ENCODE results near the gene ENTPD2.
"Not testable (repeated sequence)": the region's sequence is repeated elsewhere in the genome, so short reads cannot be mapped to it uniquely, and the experiment has no call there.

Gene ENTPD2

DNA sequence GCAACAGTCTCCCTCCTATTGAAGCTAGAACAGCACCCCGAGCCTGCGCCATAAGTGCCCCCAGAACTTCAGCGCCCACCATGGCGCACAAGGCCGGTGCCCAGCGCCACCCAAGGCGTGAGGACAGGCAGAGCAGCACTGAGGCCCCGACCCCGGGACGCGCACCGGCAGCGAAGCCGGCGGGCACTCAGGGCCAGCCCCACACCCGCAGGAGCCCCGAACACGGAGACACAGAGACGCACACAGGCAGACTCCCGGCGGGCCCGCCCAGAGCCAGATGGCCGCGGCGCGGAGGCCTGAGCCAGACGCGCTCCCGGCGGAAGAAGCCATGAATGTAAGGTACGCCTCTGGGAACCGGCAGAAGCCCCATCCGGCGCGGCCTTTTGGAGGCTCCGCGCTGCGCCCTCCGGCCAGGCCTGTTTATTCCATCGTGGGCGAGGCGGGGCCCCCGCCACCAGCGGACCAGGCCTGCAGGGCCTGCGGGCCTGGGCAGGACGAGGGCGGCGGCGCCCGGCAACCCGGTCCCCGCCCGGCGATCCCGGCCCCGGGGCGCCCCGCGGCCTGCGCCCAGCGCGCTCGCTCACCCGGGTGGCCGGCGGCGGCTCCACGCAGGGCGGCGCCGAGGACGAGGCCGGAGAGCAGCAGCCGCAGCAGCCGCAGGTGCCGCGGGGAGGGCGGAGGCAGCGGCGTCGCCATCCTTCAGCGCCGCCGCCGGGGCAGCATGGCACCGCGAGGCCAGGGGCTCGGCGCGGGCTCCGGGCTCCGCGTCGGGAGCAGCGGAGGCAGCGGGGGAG lies 8.4 kb downstream of the ENTPD2 start:
- no peak for DNase-seq (ENCODE audit: low read depth)

DNA sequence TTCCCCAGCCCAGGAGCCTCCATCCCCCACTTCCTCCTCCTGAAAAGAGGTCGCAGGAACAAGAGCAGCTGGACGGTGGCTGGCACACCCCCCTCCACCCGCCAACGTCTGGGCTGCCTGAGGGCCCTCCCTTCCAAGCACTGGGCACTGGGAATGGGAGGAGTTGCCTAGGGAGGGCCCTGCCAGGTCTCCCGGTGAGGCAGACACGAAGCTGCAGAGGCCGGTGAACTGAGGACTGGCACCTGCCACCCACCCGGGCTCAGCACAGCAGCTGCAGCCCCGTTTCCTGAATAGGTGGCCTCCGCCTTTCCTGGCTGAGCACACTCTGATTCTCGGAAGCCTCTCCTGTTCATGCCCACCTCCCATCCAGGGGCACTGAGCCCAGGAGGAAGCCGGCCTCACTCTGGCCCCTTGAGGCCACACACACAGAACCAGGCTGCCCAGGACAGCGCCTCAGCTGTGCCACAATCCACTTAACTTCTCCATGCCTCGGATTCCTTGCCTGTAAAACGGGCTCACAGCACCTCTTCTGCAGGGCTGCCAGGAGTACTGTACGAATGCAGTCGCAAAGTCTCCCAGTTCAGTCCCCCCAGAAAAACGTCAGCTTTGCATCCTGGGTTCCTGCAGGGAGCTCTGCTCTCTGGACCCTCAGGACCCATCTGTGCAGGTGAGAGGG lies 9.2 kb downstream of the ENTPD2 start:
- no peak for DNase-seq (ENCODE audit: low read depth)

DNA sequence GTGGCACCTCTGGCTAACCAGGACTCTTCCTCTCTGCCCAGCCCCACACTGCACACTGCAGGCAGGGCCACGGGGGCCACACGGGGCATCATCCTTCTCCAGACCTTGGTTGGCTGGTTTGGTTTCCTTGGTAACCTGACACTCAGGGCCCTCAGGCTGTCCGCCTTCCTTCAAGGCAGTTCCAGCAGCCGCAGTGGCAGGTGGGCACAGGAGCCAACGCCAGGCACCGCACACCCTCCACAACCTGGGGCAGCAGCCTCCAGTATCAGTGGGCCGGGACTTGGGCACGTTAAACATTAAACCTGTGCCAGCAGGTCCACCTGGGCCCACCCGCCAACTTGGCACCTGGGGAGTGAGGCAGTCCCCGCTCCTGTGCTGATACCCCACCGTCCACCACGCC lies 9.8 kb downstream of the ENTPD2 start:
- DNase-seq (ENCODE audit: low read depth), result no peak

DNA sequence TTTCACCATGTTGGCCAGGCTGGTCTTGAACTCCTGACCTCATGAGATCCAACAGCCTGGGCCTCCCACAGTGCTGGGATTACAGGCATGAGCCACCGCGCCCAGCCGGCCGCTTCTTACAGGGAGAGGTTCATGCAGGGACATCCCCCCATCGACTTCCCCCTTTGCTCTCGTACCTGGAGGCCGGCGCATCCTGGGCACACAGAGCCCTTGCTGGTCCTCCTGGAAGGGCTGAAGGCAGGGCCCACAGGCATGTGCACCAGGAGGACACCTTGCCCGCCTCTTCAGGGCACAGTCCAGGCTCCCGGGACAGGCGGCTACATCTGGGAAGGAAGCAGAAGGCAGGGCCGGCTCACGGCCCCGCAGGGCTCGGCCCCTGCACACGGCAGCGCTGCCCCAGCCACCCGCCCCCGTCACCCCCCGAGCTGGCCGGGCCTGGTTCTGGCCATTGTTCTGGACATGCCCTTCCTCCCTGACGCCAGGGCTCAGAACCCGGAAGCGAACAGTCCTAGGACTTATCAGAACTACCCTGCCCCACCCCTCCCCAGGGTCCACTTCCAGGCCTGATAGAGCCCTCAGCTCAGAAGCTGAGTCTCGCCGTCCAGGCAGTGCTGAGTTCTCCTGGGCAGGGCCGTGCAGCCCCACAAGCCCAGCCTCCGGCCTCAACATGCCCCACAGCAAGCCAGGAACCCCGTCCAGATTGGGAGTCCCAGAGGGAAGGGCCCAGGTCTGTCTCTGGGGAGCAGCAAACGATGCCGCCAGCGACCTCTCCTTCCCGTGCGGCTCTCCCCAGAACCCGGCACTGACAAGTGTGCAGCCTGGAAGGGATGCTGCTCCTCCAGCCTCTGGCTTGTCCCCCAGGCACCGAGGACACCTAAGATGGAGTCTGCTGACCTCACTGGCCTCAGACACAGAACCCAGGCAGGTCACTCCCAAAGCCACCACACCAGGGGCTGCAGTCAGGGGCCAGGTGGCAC lies 10.8 kb downstream of the ENTPD2 start:
- DNase-seq (ENCODE audit: low read depth), result no peak

DNA sequence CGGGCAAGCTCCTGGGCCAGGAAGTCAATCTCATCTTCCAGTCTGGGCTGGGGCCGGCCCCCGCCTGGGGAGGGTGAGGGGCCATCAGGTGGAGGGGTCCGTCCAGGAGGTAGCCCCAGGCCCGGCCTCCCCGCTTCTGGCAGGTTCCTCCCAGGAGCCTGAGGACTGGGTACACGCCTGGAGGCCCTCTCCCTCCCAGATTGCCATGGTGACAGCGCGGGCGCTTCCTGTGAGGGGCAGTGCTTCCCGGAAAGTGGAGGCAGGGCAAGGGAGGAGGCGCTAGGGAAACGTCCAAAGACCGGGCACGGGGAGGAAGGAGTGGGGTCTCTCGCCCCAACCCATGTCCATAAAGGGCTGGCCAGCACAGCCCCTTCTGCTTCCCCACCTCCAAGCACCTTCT lies 12.7 kb downstream of the ENTPD2 start:
- DNase-seq (ENCODE audit: low read depth), result no peak

DNA sequence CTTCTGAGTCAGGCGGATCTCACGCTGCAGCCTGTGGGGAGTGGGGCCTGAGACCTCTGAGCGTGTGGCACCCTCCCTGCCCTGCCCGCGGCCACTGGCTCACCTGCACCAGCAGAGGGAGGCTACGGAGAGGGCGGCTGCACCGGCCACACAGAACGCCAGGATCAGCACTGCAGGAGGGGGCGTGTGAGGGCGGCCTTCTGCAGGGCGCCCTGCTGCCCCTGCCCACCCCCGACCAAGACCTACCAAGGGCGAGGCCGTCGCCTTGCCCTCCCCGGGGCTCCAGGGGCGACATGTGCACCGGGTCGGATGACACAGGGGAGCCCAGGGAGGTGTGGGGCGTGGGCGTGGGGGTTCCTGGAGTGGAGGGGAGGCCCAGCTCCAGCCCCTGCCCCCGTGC lies 13.3 kb downstream of the ENTPD2 start:
- no peak for DNase-seq (ENCODE audit: low read depth)

DNA sequence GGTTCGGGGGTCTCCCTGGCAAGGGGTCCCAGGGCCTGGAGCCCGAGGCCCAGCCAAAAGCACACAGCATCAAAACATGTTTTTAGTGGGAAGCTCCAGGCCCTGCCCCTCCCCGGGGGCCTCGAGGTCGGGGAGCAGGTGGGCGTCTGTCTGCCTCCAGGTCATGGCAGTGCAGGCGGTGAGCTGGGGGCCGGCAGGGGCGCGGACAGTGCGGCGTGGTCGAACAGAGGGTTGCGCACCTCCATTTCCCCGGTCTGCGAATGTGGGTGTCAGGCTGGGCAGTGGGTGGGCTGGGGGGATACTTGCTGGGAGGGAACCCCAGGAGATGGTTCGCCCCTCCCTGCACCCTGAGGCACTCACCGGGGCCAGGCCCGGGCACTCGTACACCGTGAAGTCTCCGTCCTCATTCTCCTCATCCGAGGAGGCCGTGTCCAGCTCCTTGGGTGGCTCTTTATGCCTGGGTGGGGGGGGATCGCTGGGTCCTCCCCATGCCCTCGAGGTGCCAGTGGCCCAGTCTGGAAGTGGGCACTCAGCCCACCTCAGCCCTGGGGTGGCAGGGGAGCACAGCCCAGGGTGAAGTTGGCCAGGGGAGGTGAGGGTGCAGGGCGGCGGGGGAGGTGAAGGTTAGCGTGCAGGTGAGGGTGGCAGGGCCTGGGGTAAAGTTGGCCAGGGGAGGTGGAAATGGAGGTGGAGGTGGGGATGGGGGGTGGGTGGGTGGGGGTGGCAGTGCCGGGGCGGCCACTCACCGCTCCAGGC lies 14.1 kb downstream of the ENTPD2 start:
- no peak for DNase-seq (ENCODE audit: low read depth)

DNA sequence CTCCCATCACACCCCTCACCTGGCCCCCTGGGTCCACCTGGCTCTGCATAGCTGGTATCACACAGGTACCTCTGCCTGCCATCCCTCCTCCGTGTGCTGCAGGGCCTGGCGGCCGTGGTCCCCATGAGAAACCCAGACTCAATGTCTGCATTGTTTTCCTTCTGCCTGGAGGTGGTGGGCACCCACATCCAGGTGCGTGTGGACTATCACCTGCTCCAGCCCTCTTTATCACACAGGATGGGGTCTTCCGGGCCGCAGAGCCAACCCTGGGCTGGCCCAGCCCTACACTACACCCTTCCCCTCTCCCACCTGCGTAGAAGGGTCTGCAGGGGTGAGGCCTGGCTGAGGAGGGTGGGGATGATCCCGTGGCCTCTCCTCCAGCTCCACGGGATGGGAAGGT lies 14.9 kb downstream of the ENTPD2 start:
- DNase-seq (ENCODE audit: low read depth), result no peak

DNA sequence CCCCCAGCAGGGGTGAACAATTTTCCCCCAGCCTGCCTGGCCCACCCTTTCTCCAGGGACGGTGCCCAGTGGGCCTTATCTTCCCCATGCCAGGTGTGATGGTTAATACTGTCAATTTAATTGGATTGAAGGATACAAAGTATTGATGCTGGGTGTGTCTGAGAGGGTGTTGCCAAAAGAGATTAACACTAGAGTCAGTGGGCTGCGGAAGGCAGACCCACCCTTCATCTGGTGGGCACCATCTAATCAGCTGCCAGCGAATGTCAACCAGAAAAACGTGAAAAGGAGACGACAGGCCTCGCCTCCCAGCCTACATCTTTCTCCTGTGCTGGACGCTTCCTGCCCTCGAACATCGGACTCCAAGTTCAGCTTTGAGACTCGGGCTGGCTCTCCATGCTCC lies 16.4 kb downstream of the ENTPD2 start:
- DNase-seq (ENCODE audit: low read depth), result no peak

DNA sequence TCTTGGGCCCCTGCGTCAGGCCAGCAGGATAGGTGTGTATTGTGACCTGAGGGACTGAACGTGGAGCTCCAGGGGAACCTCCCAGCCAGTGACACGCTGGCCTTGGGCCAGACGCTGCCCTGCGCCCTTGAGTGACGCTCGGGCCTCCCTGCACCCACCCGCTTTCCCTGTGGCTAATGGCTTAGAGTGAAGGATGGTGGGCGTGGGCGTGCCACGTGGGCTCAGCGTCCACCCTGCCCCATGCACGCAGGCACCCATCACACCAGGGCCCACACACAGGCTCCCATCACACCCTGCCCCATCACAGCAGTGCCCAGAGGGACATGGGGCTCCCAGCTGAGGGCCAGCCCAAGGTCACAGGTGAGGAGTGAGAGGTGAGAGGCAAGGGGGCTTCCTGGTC lies 16.8 kb downstream of the ENTPD2 start:
- no peak for DNase-seq (ENCODE audit: low read depth)

DNA sequence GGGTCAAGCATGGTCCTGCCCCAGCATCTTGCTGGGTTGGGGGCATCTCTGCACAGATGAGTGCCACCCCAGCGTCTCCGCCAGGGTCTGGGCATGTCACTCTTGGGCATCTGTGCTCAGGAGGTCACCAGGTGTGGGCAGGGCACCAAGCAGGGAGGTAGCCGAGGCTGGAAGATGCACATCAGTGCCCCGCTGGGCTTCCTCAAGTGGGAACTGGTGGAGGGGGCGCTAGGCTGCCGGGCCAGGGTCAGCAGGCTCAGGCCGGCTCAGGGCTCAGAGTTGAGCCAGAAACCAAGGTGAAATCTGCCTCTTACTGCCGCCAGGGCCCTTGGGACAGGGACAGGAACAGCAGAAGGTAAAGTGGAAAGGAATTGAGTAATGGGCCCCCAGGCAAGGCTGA lies 17.9 kb downstream of the ENTPD2 start:
- no peak for DNase-seq (ENCODE audit: low read depth)

DNA sequence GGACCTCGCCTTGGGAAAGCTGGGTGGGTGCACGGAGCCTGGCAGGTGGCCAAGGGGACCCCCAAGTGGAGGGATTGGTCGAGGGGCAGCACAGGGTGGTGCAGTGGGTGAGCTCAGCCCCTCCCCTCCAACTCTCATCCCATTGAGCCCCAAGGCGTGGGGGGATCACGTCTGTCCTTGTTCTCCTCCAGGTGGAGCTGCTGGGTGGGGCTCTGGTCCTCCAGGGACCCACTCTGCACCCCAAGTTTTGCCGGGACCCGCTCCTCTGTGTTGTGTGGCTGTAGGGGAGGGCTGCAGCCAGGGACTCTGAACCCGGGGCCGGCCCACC lies 18.4 kb downstream of the ENTPD2 start:
- no peak for DNase-seq (ENCODE audit: low read depth)

DNA sequence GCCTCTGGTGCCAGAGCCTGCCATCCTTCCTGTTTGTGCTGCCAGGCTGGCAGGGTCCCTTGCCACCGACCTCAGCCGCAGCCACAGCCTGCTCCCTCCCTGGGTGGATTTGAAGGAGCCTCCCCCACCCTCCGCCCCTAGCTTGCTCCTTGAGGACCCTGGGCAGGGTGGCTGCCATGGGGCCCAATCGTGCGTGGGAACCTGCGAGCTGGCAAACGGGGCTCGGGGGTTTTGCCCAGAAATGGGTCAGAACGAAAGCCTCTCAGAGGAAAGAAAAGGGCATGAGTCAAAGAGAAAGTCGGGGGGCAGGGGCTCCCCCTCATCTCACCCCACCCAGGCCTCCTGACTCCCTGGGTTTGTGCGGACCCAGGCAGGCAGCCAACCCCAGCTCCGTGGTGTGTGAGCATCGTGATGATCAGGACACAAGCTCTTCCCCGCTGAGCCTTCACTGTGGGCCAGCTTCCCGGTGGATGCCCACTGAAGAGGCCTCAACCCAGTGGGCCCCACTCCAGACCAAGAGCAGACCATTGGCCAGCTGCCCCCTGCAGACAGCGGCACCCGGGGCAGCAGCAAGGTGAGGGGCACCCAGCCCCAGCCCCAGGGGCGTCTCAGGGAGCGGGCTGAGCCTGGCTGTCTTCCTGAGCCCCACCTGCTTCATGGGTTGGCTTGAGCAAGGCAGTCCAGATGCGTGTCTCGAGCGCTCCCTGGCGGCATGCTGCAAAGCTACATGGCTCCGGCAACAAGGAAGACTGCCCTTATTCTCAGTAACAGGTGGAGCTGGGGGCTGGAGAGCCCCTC lies 19.0 kb downstream of the ENTPD2 start:
- DNase-seq (ENCODE audit: low read depth), result no peak

DNA sequence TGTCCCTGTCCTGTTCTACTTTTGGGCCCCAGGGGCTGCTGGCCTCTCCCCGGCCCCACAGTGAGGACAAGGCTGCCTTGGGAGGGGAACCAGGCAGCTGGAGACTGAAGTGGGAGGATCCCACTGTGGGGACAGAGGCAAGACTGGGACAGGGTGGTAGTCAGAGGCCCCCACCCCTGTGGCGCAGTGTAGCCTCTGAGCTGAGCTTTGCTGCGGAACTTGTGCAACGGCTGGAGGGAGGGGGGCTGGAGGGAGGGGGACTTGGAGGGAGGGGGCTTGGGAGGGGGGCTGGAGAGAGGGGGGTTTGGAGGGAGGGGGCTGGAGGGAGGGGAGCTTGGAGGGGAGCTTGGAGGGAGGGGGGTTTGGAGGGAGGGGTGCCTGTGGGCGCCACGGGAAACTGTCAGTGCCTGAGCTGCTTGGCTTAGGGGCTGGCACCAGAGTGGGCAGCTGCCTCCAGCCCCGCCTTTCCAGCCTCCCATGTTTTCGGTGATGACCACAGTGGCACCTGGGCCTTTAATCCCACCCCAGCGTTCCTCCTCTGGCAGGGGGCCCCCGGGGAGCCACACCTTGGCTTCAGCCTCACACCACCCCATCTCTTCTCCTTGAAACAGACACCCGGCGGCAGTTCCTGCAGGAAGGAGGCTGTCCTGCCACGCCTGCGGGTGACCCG lies 19.7 kb downstream of the ENTPD2 start:
- DNase-seq (ENCODE audit: low read depth), result no peak

DNA sequence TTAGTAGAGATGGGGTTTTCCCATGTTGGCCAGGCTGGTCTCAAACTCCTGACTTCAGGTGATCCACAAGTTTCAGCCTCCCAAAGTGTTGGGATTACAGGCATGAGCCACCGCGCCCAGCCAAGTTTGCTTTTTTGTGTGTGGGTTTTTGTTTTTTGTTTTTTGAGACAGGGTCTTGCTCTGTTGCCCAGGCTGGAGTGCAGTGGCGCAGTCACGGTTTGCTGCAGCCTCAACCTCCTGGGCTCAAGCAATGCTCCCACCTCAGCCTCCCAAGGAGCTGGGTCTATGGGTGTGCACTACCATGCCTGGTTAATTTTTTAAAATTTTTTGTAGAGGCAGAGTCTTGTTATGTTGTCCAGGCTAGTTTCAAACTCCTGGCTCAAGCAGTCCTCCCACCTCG lies 20.4 kb downstream of the ENTPD2 start:
- DNase-seq (ENCODE audit: low read depth), result not testable (repeated sequence)

DNA sequence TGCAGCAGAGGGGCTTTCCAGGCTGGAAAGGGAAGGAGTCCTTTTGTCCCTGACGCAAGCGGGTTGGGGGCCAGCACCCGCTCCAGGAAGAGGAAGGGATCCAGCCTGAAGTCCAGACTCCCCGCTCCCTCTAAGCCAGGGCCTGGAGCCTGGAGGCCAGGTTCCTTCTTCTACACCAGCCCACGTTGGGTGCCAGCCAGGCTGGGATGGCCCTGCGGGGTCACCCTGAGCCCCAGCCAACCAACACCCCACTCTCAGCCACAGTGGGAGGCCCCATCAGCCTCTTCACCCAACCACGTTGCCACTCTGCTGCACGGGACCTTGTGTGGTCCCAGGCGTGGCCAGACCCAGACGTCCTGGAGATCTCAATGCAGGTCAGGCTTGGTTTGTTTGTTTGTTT lies 21.0 kb downstream of the ENTPD2 start:
- no peak for DNase-seq (ENCODE audit: low read depth)

DNA sequence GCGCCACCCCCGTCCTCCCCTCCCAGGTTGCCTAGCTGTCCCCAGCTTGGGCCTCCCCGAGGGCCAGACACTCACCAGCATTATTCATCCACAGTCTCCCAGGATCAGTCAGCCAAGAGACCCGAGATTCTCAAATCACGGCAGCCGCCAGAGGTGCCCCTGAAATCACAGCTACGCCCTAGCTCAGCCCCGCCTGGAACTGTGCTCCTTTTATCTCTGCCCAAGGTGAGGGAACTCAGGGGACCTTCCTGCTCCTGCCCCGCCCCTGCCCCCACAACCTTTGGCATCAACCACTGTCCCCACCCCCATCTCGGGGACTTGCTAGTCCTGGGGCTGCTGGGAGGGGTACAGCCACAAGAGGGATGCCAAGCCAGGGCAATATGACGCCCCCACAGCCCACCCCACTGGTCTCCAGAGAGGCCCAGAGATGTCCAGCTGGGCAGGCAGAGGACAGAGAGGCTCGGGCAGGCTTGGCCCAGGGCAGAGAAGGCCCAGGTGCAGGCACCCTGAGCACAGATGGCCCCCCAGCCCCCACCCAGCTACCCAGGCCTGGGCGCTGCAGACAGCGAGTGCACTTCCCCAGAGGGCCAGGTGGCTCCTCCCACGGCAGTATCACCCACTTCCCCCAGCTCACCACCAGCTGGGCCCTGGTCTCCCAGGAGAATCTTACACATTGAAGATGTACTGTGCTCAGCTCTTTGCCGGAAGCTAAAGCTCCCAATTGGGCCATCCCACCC lies 21.8 kb downstream of the ENTPD2 start, which contains the start of gene FUT7:
Gene FUT7 (minus strand): TSS at position 185 of the 737 bp plus-strand sequence. CDS start 97 bp downstream, at position 88.
- no peak for DNase-seq (ENCODE audit: low read depth)

DNA sequence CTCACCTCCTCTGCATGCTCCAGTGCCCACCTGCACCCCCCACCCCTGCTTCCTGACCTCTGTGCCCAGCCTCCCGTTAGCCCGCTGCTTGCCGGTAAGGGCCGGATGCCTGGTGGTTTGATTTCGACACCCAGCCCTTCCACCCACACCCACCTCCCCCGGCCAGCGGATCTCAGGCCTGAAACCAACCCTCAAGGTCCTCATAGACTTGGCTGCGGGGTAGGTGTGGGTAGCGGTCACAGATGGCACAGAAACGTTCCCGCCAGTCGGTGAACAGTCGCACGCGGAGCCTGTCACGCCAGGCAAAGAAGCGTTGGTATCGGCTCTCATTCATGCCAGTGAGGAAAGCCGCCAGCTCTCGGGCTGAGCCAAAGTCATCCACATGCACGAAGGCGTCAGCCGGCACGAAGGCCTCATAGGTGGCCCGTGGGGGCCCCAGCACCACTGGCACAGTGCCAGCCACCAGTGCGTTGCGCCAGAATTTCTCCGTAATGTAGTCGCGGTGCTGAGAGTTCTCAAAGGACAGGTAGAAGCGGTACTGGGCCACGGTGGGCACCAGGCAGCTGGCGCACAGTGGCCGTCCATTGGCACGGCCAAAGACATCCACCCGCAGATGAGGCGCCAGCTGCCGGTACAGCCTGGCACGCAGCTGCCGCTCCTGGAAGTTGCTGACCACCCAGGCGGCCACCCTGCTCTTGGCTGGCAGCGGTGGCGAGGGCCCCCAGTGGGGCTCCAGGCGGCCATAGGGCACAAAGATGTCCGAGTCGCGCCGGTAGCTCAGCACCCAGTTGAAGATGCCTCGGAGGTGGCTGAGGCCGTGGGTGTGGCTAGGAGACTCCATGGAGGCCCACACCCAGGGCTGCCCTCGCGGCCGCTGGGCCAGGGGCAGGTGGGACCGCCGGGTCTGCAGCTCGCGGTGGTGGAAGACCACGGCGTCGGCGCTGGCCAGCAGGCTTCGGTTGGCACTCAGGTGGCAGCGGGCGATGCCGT lies 23.0 kb downstream of the ENTPD2 start:
- DNase-seq (ENCODE audit: low read depth), result no peak

DNA sequence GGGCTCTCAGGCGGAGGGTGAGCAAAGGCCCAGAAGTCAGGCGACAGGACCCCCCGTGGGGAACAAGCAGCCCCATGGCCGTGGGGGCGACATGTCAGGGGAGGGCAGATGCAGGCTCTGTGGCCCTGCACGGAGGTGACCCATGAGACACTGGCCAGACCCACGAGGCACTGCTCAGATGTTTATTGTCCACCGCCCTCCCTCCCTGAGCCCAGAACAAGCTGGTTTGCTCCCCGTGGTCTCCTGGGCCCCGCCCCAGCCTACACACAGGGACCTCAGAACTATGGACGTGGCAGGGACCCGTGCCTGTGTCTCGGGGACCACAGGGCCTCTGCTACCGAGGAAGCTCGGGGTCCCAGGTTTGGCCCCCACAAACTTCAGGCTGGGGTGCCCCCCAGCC lies 23.9 kb downstream of the ENTPD2 start:
- DNase-seq (ENCODE audit: low read depth), result no peak
